GM21360 (cell line): ENCODE measurements around the gene VPREB3.
A peak's percentile ranks its signal among the peaks of the same experiment; 100 is the strongest.
"Not testable (repeated sequence)": the region's sequence is repeated elsewhere in the genome, so short reads cannot be mapped to it uniquely, and the experiment has no call there.

ENCODE experiments used
- ATAC-seq: cut with Tn5 transposase; IDR thresholded peaks from one replicate; pipeline ENCODE4 v1.9.1; 2021; ENCODE audit warnings: mild to moderate bottlenecking, moderate library complexity; ENCODE audit not compliant: unreplicated experiment

VPREB3 gene

GRCh38 chr22:23744485-23744884 is 9.7 kb downstream of the VPREB3 start:
- ATAC-seq: no peak

- ATAC-seq: no peak
Observed at GRCh38 chr22:23744001-23744400, 10.2 kb downstream of the VPREB3 start.

DNA sequence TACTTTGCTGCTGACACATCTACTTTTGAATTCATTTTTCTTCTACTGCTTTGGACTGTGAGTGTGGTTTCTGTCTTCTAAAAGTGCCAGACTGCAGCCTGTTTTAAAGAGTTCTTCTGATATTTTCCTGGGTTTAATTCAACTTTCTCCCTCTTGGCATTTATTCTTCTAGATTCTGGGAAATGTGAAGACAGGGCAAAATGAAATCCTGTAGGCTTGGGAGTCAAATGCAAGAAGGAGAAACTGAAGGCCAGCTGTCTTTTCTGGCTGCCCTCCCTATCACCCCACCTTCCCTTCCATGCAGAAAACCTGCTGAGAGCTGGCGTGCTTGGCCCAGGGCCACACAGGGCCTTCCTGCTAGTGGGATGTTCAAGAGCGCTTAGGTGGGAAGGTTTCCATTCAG is 10.9 kb downstream of the VPREB3 start:
- ATAC-seq: no peak

- ATAC-seq: no peak
Observed at GRCh38 chr22:23742505-23743264, 11.5 kb downstream of the VPREB3 start.

- no peak for ATAC-seq
Observed at GRCh38 chr22:23737696-23738095, 16.5 kb downstream of the VPREB3 start.

- not testable (repeated sequence) for ATAC-seq
Observed at GRCh38 chr22:23728108-23728507, 26.1 kb downstream of the VPREB3 start.

GRCh38 chr22:23722724-23723123 is 31.5 kb downstream of the VPREB3 start:
- ATAC-seq: no peak

GRCh38 chr22:23722160-23722559 is 32.1 kb downstream of the VPREB3 start:
- no peak for ATAC-seq

GRCh38 chr22:23720855-23721254 is 33.4 kb downstream of the VPREB3 start:
- no peak for ATAC-seq

DNA sequence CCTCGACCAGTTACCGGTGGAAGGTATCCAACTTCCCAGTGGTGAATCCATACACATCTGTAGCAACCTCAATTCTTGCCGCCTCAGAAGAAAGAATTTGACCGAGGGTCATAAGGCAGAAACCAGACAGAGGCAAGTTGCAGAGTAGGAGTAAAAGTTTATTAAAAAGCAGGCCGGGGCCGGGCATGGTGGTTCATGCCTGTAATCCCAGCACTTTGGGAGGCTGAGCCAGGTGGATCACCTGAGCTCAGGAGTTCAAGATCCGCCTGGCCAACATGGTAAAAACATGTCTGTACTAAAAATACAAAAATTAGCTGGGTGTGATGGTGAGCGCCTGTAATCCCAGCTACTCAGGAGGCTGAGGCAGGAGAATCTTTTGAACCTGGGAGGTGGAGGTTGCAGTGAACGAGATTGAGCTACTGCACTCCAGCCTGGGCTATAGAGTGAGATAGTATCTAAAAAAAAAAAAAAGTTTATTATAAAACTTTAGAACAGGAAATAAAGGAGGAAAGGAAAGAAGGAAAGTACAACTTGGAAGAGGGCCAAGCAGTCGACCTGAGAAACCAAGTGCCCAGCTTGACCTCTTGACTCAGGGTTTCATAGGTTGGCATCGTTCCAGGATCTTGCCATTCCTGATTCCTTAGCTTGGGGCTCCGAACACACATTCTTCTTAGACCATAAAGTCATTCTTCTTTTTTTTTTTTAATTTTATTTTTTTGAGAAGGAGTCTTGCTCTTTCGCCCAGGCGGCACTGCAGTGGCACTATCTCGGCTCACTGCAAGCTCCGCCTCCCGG is 35.7 kb downstream of the VPREB3 start:
- no peak for ATAC-seq

DNA sequence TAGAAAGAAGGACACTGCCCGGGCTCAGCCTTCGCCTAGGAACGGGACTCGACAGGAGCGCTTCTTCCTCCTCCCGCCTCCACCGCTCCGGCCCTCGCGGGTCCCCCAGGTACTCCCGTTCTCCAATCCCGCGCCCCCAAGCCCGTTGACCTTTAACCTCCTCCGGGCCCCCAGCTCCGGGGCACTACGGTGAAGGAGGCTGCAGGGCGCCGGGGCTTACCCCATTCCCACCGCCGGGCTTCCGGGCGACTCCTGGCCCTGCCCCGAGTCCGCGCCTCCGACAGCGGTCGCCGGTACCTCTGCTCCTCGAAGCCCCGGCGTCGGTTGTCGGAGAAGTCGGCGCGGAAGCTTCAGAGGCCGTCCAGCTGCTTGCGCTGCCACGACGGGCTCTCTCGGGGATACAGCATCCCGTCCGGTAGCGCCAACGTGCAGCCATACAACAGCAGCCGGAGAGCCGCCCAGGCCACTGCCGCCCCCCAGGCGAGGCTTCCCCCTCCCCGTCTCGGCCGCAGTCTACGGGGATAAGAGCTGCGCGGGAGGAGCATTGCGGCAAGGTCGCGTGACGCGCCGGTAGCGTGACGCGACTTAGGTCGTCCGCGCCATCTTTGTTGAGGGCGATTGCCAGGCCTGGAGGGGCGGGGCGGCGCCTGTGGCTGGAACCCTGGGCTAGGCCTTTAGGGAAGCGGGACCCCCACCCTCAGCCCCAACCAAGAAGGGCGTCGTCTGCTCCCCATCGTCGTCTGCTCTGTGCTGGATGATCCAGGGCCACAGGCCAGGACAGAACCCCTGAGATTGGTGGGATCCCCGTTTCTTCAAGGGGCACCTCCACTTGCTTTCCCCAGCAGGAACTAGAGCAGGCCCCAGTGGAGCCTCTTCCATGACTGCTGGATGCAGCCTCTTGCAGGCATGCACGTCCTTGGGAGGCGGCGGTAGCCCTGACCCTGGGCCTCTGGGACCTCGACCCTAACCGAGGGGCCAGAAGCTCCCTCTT is 37.1 kb downstream of the VPREB3 start:
- ATAC-seq: peak; percentile 84

DNA sequence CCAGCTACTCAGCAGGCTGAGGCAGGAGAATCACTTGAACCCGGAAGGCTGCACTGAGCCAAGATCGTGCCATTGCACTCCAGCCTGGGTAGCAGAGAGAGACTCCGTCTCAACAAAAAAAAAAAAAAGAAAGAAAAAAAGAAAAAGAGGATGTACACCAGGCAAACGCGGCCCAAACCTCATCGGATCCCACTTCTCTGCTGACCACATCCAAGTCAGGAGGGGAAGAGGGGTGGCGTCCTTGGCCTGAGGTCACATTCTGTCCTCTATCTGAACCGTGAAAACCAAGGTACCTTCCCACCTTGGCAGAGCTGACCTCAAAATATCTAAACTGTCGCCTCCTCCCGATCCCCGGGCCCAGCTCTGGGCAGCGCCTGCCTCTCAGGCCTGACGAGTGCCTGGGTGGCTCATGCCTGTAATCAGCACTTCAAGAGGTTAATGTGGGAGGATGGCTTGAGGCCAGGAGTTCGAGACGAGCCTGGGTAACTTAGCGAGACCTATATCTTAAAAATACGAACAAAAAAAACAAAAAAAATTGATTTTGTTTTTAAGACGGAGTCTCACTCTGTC is 38.3 kb downstream of the VPREB3 start:
- no peak for ATAC-seq

DNA sequence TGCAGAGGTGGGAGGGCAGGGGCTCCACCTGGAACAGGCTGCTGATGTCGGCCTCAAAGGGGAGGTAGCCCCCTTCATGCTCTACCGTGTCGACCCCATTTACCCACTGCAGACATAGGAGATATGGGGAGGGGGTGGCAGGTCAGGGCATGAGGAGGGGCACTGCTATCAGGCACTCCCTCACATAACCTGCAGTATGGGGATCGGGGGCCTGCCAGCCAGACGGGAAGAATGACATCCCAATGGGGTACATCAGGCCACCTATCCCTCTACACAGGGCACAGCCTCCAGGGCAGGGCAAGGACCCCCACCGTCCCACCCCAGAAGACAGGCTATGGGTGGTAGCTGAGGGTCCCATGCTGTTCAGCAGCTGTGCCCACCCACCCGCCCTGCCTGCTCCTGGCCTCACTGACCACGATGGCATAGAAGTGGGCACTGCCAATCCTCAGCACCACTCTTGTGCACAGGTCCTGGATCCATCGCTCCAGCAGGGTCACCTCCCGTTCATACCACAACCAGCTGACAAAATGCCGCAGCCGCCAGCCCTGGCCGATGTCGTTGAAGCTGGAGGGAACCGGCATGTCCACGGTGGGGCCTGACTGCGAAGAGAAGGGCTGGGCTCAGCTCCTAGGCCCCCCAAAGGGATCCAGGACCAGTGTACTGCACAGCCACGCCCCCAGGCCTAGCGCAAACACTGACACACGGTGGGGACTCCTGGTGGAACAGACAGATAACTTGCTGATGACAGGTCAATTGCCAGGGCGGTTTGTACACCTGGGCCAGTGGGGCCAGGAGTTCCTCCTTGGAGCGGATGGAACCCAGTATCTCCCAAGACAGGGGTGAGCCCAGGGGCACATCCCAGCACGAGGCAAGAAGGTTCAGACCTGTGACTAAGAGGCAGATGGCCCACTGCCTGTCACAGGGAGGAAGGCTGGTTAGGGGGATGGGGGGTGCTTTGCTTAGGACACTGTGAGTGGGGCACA is 39.3 kb downstream of the VPREB3 start:
- no peak for ATAC-seq

DNA sequence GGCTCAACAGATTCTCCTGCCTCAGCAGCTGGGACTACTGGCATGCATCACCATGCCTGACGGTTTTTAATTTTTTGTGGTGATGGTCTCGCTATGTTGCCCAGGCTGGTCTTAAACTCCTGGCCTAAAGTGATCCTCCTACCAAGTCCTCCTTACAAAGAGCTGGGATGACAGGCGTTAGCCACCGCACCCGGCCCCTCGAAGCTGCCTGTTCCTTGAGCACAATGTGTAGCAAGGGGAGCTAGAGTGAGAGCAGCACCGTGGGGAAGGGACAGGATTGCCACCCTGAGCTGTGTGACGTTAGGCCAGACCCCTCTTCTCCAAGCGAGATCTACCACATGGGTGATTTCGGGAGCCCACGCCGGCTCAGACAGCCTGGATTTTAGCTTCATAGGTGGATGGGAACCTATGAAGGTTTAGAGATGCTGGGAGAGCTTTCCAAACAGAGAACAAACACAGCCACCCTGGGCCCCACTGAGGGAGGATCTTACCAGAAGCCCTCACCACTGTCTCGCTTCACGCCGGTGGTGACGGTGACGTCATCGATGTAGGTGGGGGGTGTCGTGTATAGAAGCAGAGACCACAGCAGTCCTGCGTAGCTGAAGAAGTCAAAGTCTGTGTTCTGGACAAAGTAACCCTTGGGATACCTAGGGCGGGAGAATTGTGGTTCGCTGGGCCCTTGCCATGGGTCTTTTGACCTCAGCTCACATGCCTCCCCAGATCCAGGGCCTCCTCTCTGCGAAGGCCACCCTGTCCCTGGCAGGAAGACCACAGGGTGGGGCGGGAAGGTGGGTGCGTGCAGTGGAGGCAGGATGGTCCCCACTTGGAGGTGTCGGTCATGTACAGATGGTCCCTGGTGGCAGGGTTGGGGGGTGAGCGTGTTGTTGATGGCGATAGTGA is 40.3 kb downstream of the VPREB3 start:
- ATAC-seq: no peak

DNA sequence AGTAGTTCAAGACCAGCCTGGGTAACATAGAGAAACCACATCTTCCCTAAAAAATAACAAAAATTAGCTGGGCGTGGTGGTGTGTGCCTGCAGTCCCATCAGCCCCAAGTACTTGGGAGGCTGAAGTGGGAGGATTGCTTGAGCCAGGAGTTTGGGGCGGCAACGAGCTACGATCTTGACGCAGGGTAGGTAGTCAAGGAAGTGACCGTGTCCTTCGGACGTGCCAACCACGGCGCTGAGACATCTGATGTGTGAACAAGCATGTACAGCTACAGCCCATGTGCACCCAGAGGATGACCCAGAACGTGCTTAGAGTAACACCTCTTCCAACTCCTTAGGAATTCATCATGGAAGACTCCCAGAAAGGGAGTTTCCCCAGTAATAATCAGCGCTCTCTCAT is 42.0 kb downstream of the VPREB3 start:
- ATAC-seq: no peak

DNA sequence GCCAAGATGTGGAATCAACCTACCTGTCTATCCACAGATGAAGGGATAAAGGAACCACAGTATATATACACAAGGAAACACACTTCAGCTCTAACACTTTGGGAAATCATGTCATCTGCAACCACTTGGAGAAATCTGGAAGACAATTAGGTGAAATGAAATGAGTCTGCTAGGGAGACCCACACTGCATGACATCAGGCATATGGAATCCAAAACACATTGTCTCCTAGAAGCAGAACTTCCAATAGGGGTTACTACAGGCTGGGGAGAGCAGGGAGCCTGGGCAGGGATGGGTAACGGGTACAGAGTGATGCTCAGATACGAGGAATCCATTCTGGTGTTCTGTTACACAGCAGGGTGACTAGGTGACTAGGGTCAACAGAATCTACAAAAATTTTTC is 45.1 kb downstream of the VPREB3 start:
- no peak for ATAC-seq

DNA sequence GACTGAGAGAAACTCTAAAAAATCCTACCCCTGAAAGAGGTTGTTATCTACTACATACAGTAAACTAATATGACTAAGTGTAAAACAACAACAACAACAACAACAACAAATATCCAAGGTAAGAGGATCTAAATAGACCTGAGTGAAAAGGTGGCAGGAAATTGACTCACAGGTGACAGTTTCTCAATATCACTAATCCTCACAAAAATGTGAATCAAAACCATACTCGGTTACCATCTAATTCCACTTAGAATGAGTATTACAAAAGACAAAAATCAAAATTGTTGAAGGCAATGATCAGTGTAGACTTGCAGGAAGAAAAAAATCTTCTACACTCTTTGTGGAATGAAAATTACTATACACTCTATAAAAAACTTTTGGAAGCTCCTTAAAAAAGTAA is 46.0 kb downstream of the VPREB3 start:
- ATAC-seq: no peak

DNA sequence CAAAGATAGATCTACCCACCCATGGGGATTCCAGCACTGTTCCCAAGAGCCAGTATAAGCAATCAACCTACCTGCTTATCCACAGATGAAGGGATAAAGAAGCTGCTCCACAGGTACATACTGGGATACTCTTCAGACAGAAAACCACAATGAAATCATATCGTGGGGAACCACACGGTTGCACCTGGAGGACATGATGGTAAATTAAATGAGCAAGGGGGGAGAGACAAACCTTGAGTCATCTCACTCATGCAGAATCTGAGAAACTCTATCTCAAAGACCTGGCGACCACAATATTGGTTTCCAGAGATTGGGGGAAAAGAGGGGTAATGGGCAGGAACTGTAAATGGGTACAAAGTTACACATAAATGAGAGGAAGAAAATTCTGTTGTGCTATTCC is 48.9 kb downstream of the VPREB3 start:
- ATAC-seq: no peak

DNA sequence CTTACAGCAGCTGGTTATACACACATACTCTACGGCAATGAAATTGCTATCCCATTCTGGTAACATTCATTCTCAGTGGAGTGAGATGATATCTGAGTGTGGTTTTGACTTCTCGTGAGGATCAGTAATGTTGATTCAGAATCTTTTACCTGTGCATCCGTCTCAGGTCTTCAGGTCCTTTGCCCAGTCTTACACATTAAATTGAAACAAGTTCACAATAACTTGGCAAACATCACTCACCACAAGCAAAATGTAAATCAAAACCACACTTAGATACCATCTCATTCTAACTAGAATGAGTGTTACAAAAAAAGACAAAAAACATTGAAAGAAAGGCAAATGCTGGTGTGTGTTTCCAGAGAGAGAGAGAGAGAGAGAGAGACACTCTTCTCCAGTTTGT is 49.4 kb downstream of the VPREB3 start:
- no peak for ATAC-seq
